Ascending aorta (tissue), 2 donors: ENCODE measurements around the gene SCYGR6. TPM values are rescaled to one million over a fixed set of nuclear protein-coding genes. Genes with fewer than 3 reads are reported as not detected.

ENCODE experiments used
- DNase-seq, 2 donors: peaks; one replicate each; pipeline ENCODE4 v3.0.0-alpha.2; 2019; ENCODE audit warnings: low spot score in 2 of 2
- H3K27ac ChIP-seq, 2 donors: fragments of 200-600 bp; sonication (generic); one replicate each; pipeline ENCODE4 v1.5.1; 2016 to 2017; ENCODE audit warnings: mild to moderate bottlenecking in 1 of 2
- H3K27me3 ChIP-seq: fragments of 200-600 bp; sonication (generic); one replicate; pipeline ENCODE4 v1.5.1; 2017
- H3K36me3 ChIP-seq, 2 donors: fragments of 200-600 bp; sonication (generic); one replicate each; pipeline ENCODE4 v1.5.1; 2016
- H3K4me1 ChIP-seq, 2 donors: fragments of 200-600 bp; sonication (generic); one replicate each; pipeline ENCODE4 v1.5.1; 2016 to 2017; ENCODE audit warnings: mild to moderate bottlenecking in 1 of 2
- H3K4me3 ChIP-seq, 2 donors: fragments of 200-600 bp; sonication (generic); one replicate each; pipeline ENCODE4 v1.5.1; 2016 to 2017; ENCODE audit warnings: mild to moderate bottlenecking in 1 of 2
- H3K9me3 ChIP-seq, 2 donors: fragments of 200-600 bp; sonication (generic); one replicate each; pipeline ENCODE4 v1.5.1; 2016
- CTCF ChIP-seq, 3 experiments: fragments of 200-600 bp in 2 of 3; fragments of 450-650 bp in 1 of 3; sonication (generic) in 2 of 3; IDR thresholded peaks; one replicate each; pipeline ENCODE4 v1.5.1; 2016 to 2019; ENCODE audit warnings: antibody characterized with exemption in 3 of 3, mild to moderate bottlenecking in 1 of 3, moderate library complexity in 1 of 3
- intact Hi-C: fragments of 100-400 bp; cut with DNase I; formaldehyde crosslinking; loops from one replicate; pipeline ENCODE4 v1.15.1; 2023
- total RNA-seq: library from RNA; depleted of rRNA; stranded (reverse); fragments of >200 nt; gene quantifications from one replicate; pipeline ENCODE4 v1.1.0, GENCODE V29; 2016

SCYGR6 gene
- total RNA-seq, 1 donor from 2014 or later, result not detected

GRCh38 chr2:227696990-227697679 is 27.4 kb downstream of the SCYGR6 start:
- no peak for TF ChIP-seq CTCF (IDR thresholded peaks at IDR 0.05)
- Histone ChIP-seq H3K36me3 (no peaks in the 10 kb centered on the region), H3K4me3 (no peak overlapping the region), H3K9me3 (no peaks in the 10 kb centered on the region), H3K4me1 (no peaks in the 10 kb centered on the region), H3K27ac (no peak overlapping the region), H3K27me3 (no peaks in the 10 kb centered on the region)
- no peak for DNase-seq
- intact Hi-C loops, result no loop called here

- intact Hi-C loops, result no loop called here
- Histone ChIP-seq H3K4me1 (no peaks in the 10 kb centered on the region), H3K36me3 (no peaks in the 10 kb centered on the region), H3K27ac (no peak overlapping the region), H3K27me3 (no peaks in the 10 kb centered on the region), H3K4me3 (no peak overlapping the region), H3K9me3 (no peaks in the 10 kb centered on the region)
- DNase-seq, result no peak
- TF ChIP-seq CTCF (IDR thresholded peaks at IDR 0.05), result no peak
Observed at GRCh38 chr2:227687189-227687588, 37.4 kb downstream of the SCYGR6 start.

- DNase-seq, result no peak
- Histone ChIP-seq H3K4me1 (no peaks in the 10 kb centered on the region), H3K27me3 (no peaks in the 10 kb centered on the region), H3K27ac (no peak overlapping the region), H3K9me3 (no peaks in the 10 kb centered on the region), H3K4me3 (no peak overlapping the region), H3K36me3 (no peaks in the 10 kb centered on the region)
- no peak for TF ChIP-seq CTCF (IDR thresholded peaks at IDR 0.05)
- intact Hi-C loops, result no loop called here
Observed at GRCh38 chr2:227684258-227684657, 40.3 kb downstream of the SCYGR6 start.

GRCh38 chr2:227677928-227678327 is 46.6 kb downstream of the SCYGR6 start:
- Histone ChIP-seq H3K9me3 (no peaks in the 10 kb centered on the region), H3K4me1 (no peaks in the 10 kb centered on the region), H3K4me3 (no peak overlapping the region), H3K27ac (no peak overlapping the region), H3K36me3 (no peaks in the 10 kb centered on the region), H3K27me3 (no peaks in the 10 kb centered on the region)
- intact Hi-C loops, result no loop called here
- TF ChIP-seq CTCF (IDR thresholded peaks at IDR 0.05), result no peak
- DNase-seq, result no peak

DNA sequence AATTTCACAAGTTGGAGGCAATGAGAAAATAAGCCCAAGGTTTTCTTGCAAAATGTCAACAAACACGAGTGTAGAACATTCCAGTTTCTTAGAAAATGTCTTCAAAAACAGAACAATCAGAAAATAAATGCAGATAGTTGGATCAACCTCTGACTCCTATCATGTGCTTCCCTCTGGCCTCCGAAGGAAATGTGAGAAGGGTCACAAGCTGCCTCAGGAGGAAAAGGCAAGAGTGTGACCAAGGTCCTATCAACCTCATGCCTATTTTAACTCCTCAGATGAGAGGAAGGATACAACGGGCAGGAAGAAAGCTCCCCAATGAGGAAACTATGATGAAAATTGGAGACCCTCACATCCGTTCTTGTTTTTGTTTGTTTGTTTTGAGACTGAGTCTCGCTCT is 50.1 kb downstream of the SCYGR6 start:
- intact Hi-C loops, result no loop called here
- no peaks in the 10 kb centered on the region for H3K4me1 ChIP-seq
- no peaks in the 10 kb centered on the region for H3K27me3 ChIP-seq
- H3K4me3 ChIP-seq, result no peak overlapping the region
- DNase-seq, result no peak
- no peak for TF ChIP-seq CTCF (IDR thresholded peaks at IDR 0.05)
- no peaks in the 10 kb centered on the region for H3K36me3 ChIP-seq
- H3K9me3 ChIP-seq, result no peaks in the 10 kb centered on the region
- no peak overlapping the region for H3K27ac ChIP-seq

Other genes with a start within 250 kb of the SCYGR6 start
- gene SCYGR2, start 125.9 kb downstream of the SCYGR6 start, total RNA-seq, result not detected
- gene SCYGR3, start 109.9 kb downstream of the SCYGR6 start, total RNA-seq, result not detected
- not detected for gene SCYGR4, start 107.3 kb downstream of the SCYGR6 start, total RNA-seq
- not detected for gene SCYGR5, start 58.0 kb downstream of the SCYGR6 start, total RNA-seq
- gene SLC19A3, start 6.7 kb downstream of the SCYGR6 start, total RNA-seq, result 16.5 TPM
- not detected for gene SCYGR7, start 3.6 kb upstream of the SCYGR6 start, total RNA-seq
- gene SCYGR8, start 21.1 kb upstream of the SCYGR6 start, total RNA-seq, result not detected
- not detected for gene CCL20, start 89.1 kb upstream of the SCYGR6 start, total RNA-seq
- not detected for gene DAW1, start 146.9 kb upstream of the SCYGR6 start, total RNA-seq